H1 (cell line): ENCODE data around the gene DNAJC10.

Experiments used
- BACH1 ChIP-seq: IDR thresholded peaks from 2 replicates; pipeline ENCODE4 v1.6.1; 2012; ENCODE audit warnings: low read length, improper control_type of control experiment
- CTCF ChIP-seq, 3 experiments: IDR thresholded peaks; 1 replicate in 2 of 3; 2 replicates in 1 of 3; pipeline versions ENCODE4 v1.5.1 to v1.6.1; 2011; ENCODE audit warnings: low read length in 3 of 3, mild to moderate bottlenecking in 3 of 3, inconsistent platforms in 2 of 3, low read depth in 1 of 3, moderate library complexity in 1 of 3; ENCODE audit not compliant: insufficient read depth in 1 of 3; ENCODE audit errors: control extremely low read depth in 1 of 3
- POLR2A ChIP-seq, 2 experiments: IDR thresholded peaks; 1 replicate in 1 of 2; 2 replicates in 1 of 2; pipeline ENCODE4 v1.6.1; 2011; ENCODE audit warnings: low read depth in 2 of 2, low read length in 2 of 2, mild to moderate bottlenecking in 2 of 2; ENCODE audit errors: control extremely low read depth in 1 of 2

GRCh38 chr2:182792441-182792840, 76.4 kb downstream of the DNAJC10 start:
- no peak for TF ChIP-seq POLR2A (IDR thresholded peaks at IDR 0.05; ENCODE audit: control extremely low read depth in 1 of 2, low read depth in 2 of 2, low read length in 2 of 2)
- no peak for TF ChIP-seq CTCF (IDR thresholded peaks at IDR 0.05; ENCODE audit: control extremely low read depth in 1 of 3, insufficient read depth in 1 of 3, low read depth in 1 of 3, low read length in 3 of 3)
- no peak for TF ChIP-seq BACH1
